ENCODE results near the gene SECISBP2L.

- TF ChIP-seq CTCF (IDR thresholded peaks at IDR 0.05): no peak
- no peak for TF ChIP-seq POLR2A (IDR thresholded peaks at IDR 0.05)
Observed at GRCh38 chr15:49062900-49063299, 16.7 kb upstream of the SECISBP2L start.
